Stomach smooth muscle (tissue), 2 donors: ENCODE measurements around the gene FANCM.

Experiments
- H3K27ac ChIP-seq: one replicate; pipeline ENCODE4 v1.7.0; 2013; ENCODE audit warnings: mild to moderate bottlenecking, low read length, inconsistent platforms
- H3K27me3 ChIP-seq, 2 donors: one replicate each; pipeline ENCODE4 v1.7.0; 2013; ENCODE audit warnings: low read length in 2 of 2; ENCODE audit not compliant: insufficient read depth in 2 of 2, control insufficient read depth in 1 of 2
- H3K36me3 ChIP-seq, 2 donors: one replicate each; pipeline ENCODE4 v1.7.0; 2013; ENCODE audit warnings: low read length in 2 of 2; ENCODE audit not compliant: control insufficient read depth in 2 of 2, insufficient read depth in 2 of 2
- H3K4me1 ChIP-seq: one replicate; pipeline ENCODE4 v1.7.0; 2013; ENCODE audit warnings: low read length; ENCODE audit not compliant: control insufficient read depth, insufficient read depth
- H3K4me3 ChIP-seq, 2 donors: one replicate each; pipeline ENCODE4 v1.7.0; 2013; ENCODE audit warnings: low read length in 2 of 2
- H3K9ac ChIP-seq, 2 donors: one replicate each; pipeline ENCODE4 v1.7.0; 2013; ENCODE audit warnings: low read length in 2 of 2, mild to moderate bottlenecking in 1 of 2
- H3K9me3 ChIP-seq, 2 donors: one replicate each; pipeline ENCODE4 v1.7.0; 2013; ENCODE audit warnings: low read length in 2 of 2; ENCODE audit not compliant: control insufficient read depth in 2 of 2
- donor health status: healthy.
- donor health status: Pancreatic carcinoma.

FANCM gene

DNA sequence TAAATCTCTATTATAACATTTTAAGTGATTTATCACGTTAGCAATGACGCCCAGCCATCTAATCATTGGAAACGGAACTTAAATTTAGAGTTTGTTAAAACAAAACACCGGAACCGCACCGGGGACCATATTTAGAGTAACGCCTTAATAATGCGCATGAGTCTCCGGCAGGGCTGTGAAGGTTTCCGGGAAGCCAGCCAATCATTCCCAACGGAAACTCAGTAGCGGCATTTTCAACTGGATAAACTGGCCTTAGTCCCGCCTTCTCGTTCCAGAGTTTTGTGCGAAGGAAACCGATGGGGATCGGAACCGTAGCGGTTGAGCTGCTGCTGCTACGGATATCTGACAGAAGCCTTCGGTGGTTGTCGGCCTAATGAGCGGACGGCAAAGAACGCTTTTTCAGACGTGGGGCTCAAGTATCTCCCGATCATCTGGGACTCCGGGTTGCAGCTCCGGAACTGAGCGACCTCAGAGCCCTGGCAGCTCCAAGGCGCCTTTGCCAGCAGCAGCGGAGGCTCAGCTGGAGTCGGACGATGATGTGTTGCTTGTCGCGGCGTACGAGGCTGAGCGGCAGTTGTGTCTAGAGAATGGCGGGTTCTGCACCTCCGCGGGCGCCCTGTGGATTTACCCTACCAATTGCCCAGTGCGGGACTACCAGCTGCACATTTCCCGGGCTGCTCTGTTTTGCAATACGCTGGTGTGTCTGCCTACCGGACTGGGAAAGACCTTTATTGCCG, at the start of gene FANCM:
Gene FANCM (plus strand): TSS at position 272 of the 737 bp plus-strand sequence. CDS start 102 bp downstream, at position 374.
- no peaks in the 10 kb centered on the region for H3K36me3 ChIP-seq
- H3K4me1 ChIP-seq: peaks cover 13% of the 10 kb centered on the region
- peak within 1 kb of the TSS; percentile 88 for H3K27ac ChIP-seq
- H3K4me3 ChIP-seq: peak within 1 kb of the TSS; percentile 77 to 94
- no peaks in the 10 kb centered on the region for H3K27me3 ChIP-seq
- peak within 1 kb of the TSS; percentile 85 to 98 for H3K9ac ChIP-seq
- no peaks in the 10 kb centered on the region for H3K9me3 ChIP-seq

- no peak overlapping the region for H3K27ac ChIP-seq
- H3K9ac ChIP-seq: no peak overlapping the region
- H3K4me1 ChIP-seq: no peaks in the 10 kb centered on the region
- peaks cover 0 to 3% of the 10 kb centered on the region in 2 donors for H3K36me3 ChIP-seq
- no peaks in the 10 kb centered on the region for H3K9me3 ChIP-seq
- no peaks in the 10 kb centered on the region for H3K27me3 ChIP-seq
- no peak overlapping the region for H3K4me3 ChIP-seq
Measured at GRCh38 chr14:45089813-45090212, 45.9 kb upstream of the FANCM start.

DNA sequence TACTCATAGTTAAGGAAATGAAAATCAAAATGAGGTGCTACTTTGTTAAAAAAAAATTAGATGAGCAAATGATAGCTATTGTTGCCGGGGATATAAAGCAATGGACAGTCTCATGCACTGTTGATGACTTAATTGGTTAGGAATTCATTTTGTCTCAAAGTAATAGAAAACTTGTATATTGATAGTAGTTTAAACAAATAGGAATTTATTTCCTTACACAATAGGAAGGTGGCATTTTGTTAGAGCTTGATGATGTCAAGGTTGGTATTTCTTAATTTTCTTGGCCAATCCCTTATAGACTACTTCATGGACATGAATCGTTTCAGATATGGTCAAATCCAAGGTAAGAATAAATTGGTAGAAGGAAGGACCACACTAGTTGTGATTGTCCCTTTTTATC, 44.0 kb upstream of the FANCM start:
- Histone ChIP-seq H3K4me3 (no peak overlapping the region), H3K27me3 (no peaks in the 10 kb centered on the region), H3K36me3 (peaks cover 4 to 15% of the 10 kb centered on the region in 2 donors), H3K9ac (no peak overlapping the region), H3K9me3 (no peaks in the 10 kb centered on the region), H3K27ac (no peak overlapping the region), H3K4me1 (no peaks in the 10 kb centered on the region)

GRCh38 chr14:45094275-45094674, 41.5 kb upstream of the FANCM start:
- H3K27ac ChIP-seq: no peak overlapping the region
- no peak overlapping the region for H3K4me3 ChIP-seq
- H3K9ac ChIP-seq: no peak overlapping the region

DNA sequence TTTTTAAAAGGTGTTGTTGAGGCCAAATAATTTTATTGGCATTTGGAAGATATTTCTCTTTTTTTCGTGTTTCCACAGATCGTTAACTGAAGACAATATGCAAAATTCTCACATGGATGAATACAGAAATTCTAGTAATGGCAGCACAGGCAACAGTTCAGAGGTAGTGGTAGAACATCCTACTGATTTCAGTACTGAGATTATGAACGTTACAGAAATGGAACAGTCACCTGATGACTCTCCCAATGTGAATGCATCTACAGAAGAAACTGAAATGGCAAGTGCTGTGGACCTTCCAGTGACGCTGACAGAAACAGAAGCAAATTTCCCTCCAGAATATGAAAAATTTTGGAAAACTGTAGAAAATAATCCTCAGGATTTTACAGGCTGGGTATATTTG, 40.6 kb upstream of the FANCM start:
- Histone ChIP-seq H3K27ac (no peak overlapping the region), H3K27me3 (no peaks in the 10 kb centered on the region), H3K4me1 (no peaks in the 10 kb centered on the region), H3K9me3 (no peaks in the 10 kb centered on the region), H3K4me3 (no peak overlapping the region), H3K9ac (no peak overlapping the region), H3K36me3 (peaks cover 14 to 21% of the 10 kb centered on the region in 2 donors)

More at GRCh38 chr14:45094275-45094674, 41.5 kb upstream of the FANCM start:
- Histone ChIP-seq H3K27me3 (no peaks in the 10 kb centered on the region), H3K36me3 (peaks cover 8 to 19% of the 10 kb centered on the region in 2 donors), H3K9me3 (no peaks in the 10 kb centered on the region), H3K4me1 (no peaks in the 10 kb centered on the region)

DNA sequence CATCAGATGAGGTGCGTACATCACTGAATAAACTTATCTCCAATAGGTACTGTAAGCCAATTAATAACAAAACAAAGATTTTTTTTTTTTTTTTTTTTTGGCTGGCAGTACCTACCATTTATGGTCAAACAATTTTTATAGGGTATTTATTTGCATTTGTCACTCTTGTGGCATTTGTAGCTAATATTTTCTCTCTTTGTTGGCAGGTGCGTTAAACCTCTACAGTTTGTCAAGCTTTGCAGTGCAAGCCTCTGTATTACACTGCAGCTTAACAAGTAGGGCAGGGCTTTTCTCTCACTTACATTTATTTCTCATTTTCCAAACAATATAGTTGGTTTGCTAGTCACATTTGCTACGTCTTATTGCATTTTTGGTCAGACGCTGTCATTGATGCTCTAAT, 39.5 kb upstream of the FANCM start:
- H3K9ac ChIP-seq: no peak overlapping the region
- no peaks in the 10 kb centered on the region for H3K4me1 ChIP-seq
- peaks cover 15 to 23% of the 10 kb centered on the region in 2 donors for H3K36me3 ChIP-seq
- no peaks in the 10 kb centered on the region for H3K27me3 ChIP-seq
- H3K9me3 ChIP-seq: no peaks in the 10 kb centered on the region
- H3K4me3 ChIP-seq: no peak overlapping the region
- no peak overlapping the region for H3K27ac ChIP-seq

GRCh38 chr14:45103806-45104205, 31.9 kb upstream of the FANCM start:
- H3K4me1 ChIP-seq: no peaks in the 10 kb centered on the region
- H3K4me3 ChIP-seq: no peak overlapping the region
- H3K9ac ChIP-seq: no peak overlapping the region
- H3K27ac ChIP-seq: no peak overlapping the region
- peaks cover 12 to 30% of the 10 kb centered on the region in 2 donors for H3K36me3 ChIP-seq
- no peaks in the 10 kb centered on the region for H3K9me3 ChIP-seq
- H3K27me3 ChIP-seq: no peaks in the 10 kb centered on the region

GRCh38 chr14:45104561-45104960, 31.2 kb upstream of the FANCM start:
- Histone ChIP-seq H3K9ac (no peak overlapping the region), H3K27ac (no peak overlapping the region), H3K4me3 (no peak overlapping the region), H3K36me3 (peaks cover 15 to 30% of the 10 kb centered on the region in 2 donors), H3K4me1 (no peaks in the 10 kb centered on the region), H3K9me3 (no peaks in the 10 kb centered on the region), H3K27me3 (no peaks in the 10 kb centered on the region)

GRCh38 chr14:45112896-45113781, 22.6 kb upstream of the FANCM start:
- H3K9ac ChIP-seq: no peak overlapping the region
- H3K36me3 ChIP-seq: peaks cover 31 to 46% of the 10 kb centered on the region in 2 donors
- H3K4me3 ChIP-seq: no peak overlapping the region
- H3K9me3 ChIP-seq: no peaks in the 10 kb centered on the region
- no peak overlapping the region for H3K27ac ChIP-seq
- no peaks in the 10 kb centered on the region for H3K27me3 ChIP-seq
- H3K4me1 ChIP-seq: no peaks in the 10 kb centered on the region

DNA sequence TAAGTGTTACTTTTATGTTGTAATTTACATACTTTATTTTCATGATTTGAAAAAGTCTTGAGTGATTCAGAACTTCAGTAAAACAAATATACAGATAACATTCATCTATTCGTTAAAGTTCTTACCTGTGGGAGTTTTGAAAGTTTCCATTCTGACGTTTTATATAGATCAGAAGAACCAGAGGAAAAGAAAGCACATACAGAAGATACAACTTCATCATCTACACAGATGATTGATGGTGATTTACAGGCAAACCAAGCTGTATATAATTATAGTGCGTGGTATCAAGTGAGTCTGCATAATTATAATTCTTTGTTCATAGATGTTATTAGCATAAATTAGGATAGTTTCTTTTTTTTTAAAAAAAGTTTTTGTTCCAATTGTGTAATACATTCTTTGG, 21.4 kb upstream of the FANCM start:
- no peak overlapping the region for H3K4me3 ChIP-seq
- H3K36me3 ChIP-seq: peaks cover 31 to 50% of the 10 kb centered on the region in 2 donors
- no peak overlapping the region for H3K27ac ChIP-seq
- no peaks in the 10 kb centered on the region for H3K9me3 ChIP-seq
- H3K9ac ChIP-seq: no peak overlapping the region
- H3K27me3 ChIP-seq: no peaks in the 10 kb centered on the region
- H3K4me1 ChIP-seq: no peaks in the 10 kb centered on the region
